Heart left ventricle (tissue), 16 donors: ENCODE results near the gene GPR176. TPM values are rescaled to one million over a fixed set of nuclear protein-coding genes. Genes with fewer than 3 reads are reported as not detected.

ENCODE experiments used
- ATAC-seq, 4 donors: fragments of 200-7000 bp; cut with Tn5 transposase; one replicate each; pipeline ENCODE4 v1.9.1; 2020 to 2022; ENCODE audit warnings: moderate library complexity in 4 of 4, mild to moderate bottlenecking in 3 of 4, moderate number of reproducible peaks in 1 of 4
- DNase-seq, 5 donors: peaks; one replicate each; pipeline ENCODE4 v3.0.0-alpha.2; 2020
- H3K27ac ChIP-seq, 12 donors: fragments of 200-600 bp; sonication (generic) in 4 of 12; one replicate each; pipeline versions ENCODE4 v1.5.0 to v1.8.0; 2016 to 2022; ENCODE audit warnings: mild to moderate bottlenecking in 2 of 12
- H3K27me3 ChIP-seq, 9 donors: fragments of 200-600 bp; sonication (generic) in 2 of 9; one replicate each; pipeline versions ENCODE4 v1.5.1 to v1.8.0; 2016 to 2022; ENCODE audit warnings: mild to moderate bottlenecking in 3 of 9
- H3K36me3 ChIP-seq, 9 donors: fragments of 200-600 bp; sonication (generic) in 2 of 9; one replicate each; pipeline versions ENCODE4 v1.5.0 to v1.8.0; 2018 to 2022; ENCODE audit warnings: mild to moderate bottlenecking in 2 of 9
- H3K4me1 ChIP-seq, 12 donors: fragments of 200-600 bp; sonication (generic) in 4 of 12; one replicate each; pipeline versions ENCODE4 v1.5.0 to v1.8.0; 2016 to 2022; ENCODE audit warnings: mild to moderate bottlenecking in 3 of 12
- H3K4me3 ChIP-seq, 12 donors: fragments of 200-600 bp; sonication (generic) in 4 of 12; one replicate each; pipeline versions ENCODE4 v1.5.0 to v1.8.0; 2017 to 2022; ENCODE audit warnings: mild to moderate bottlenecking in 9 of 12, moderate library complexity in 4 of 12
- H3K9me3 ChIP-seq, 12 donors: fragments of 200-600 bp; sonication (generic) in 4 of 12; one replicate each; pipeline versions ENCODE4 v1.5.0 to v1.8.0; 2016 to 2022; ENCODE audit warnings: mild to moderate bottlenecking in 1 of 12
- POLR2A ChIP-seq, 2 donors: fragments of 450-650 bp; IDR thresholded peaks; one replicate each; pipeline ENCODE4 v1.6.1; 2017; ENCODE audit warnings: antibody characterized with exemption in 2 of 2, mild to moderate bottlenecking in 2 of 2, moderate library complexity in 2 of 2
- WGBS, 4 donors: extraction: QIAGEN DNeasy Blood & Tissue Kit in 2 of 4; methylation state at CpG; one replicate each; pipeline versions ENCODE4 v1.1.5 to v1.1.7; 2013 to 2018; 5-methylcytosine and 5-hydroxymethylcytosine counted together
- intact Hi-C, 10 donors: fragments of 100-400 bp; cut with DNase I; formaldehyde crosslinking; loops; one replicate each; pipeline versions ENCODE4 v1.11.1 to v1.14.2; 2022
- long read RNA-seq, 3 donors: library from polyadenylated mRNA; unstranded; transcript quantifications; one replicate each; pipeline ENCODE4 v2.0.0, GENCODE V29; 2020 to 2021
- polyA plus RNA-seq, 2 donors: library from polyadenylated mRNA; stranded (reverse); fragments of 200-250 nt; gene quantifications; one replicate each; pipeline ENCODE4 v1.2.3, GENCODE V29; 2013
- total RNA-seq, 9 donors: library from RNA; depleted of rRNA in 2 of 9; stranded (reverse); fragments of >200 nt in 2 of 9; fragmentation: NEBNext Ultra II Directional in 3 of 9; extraction: Animal tissue kit (Norgen Biotek cat#: 25700) in 3 of 9; gene quantifications; one replicate each; pipeline versions ENCODE4 v1.1.0 to v1.2.4, GENCODE V29; 2016 to 2023
- TF ChIP-seq, protein P1 (sequence below), 12 donors: fragments of 200-600 bp; sonication (generic) in 4 of 12; IDR thresholded peaks; one replicate each; pipeline versions ENCODE4 v1.5.0 to v1.8.0; 2018 to 2022; ENCODE audit warnings: antibody characterized with exemption in 12 of 12, mild to moderate bottlenecking in 5 of 12
- donor health status: ischemic (EF 13 %, LVEDD 7.1; RV severe dilation, severe dysfunction).
- donor health status: healthy with polysubstance abuse.
- donor health status: DM: no; HTN: yes; CAD: no.
- donor health status: DM: no; HTN: no; CAD: no.
- donor health status: ischemic (EF 25% LVEDD 6.9; RV normal size, moderate dysfunction).
- donor health status: ischemic (EF 25% LVEDD 5.7; RV mildly dilated, moderate dysfunction).
- donor health status: healthy.
- donor health status: DM: yes; HTN: yes; CAD: no.
- donor health status: ischemic (EF 35%, LVEDD 5.7; RV mildly dilated, moderate dysfunction).
- donor health status: nonischemic (EF 11% LVEDD 7.7; RV severe dilation, severe dysfunction).
- donor health status: DM: yes; HTN: yes; CAD: no.
- donor health status: PGD.
- donor health status: ischemic (EF 29% LVEDD 5.4; RV normal size, mild dysfunction).
- donor health status: nonischemic (EF 23%, LVEDD 6.1; RV moderate dilation, normal function).

Gene GPR176
- total RNA-seq = 1 to 10 TPM; 1.2 to 4.3 (median 2.1) TPM
- 1 to 10 TPM; 1.1 to 2.6 TPM for polyA plus RNA-seq
- long read RNA-seq, donor 1, partial matches to known transcripts = 0 of 6 reads
- long read RNA-seq, donor 1, other reads (novel, unspliced or antisense) = 3 of 6 reads
- long read RNA-seq, donor 2, transcript GPR176-205 (3 exons, 2,816 nt) = major isoform, 5 of 10 reads
- long read RNA-seq, donor 2, partial matches to known transcripts = 0 of 10 reads
- long read RNA-seq, donor 2, other reads (novel, unspliced or antisense) = 5 of 10 reads
- long read RNA-seq, donor 3, partial matches to known transcripts = 0 of 10 reads
- long read RNA-seq, donor 3, other reads (novel, unspliced or antisense) = 7 of 10 reads

- peak in 3 of 4 donors; percentile 53 to 58 (median 55) for ATAC-seq
- peaks cover 7 to 41% (median 11%) of the 10 kb centered on the region in 9 donors for H3K27me3 ChIP-seq
- peak; percentile 33 to 74 (median 47) for DNase-seq
- H3K4me1 ChIP-seq = peaks cover 0 to 25% (median 13%) of the 10 kb centered on the region in 12 donors
- TF ChIP-seq, protein P1, sequence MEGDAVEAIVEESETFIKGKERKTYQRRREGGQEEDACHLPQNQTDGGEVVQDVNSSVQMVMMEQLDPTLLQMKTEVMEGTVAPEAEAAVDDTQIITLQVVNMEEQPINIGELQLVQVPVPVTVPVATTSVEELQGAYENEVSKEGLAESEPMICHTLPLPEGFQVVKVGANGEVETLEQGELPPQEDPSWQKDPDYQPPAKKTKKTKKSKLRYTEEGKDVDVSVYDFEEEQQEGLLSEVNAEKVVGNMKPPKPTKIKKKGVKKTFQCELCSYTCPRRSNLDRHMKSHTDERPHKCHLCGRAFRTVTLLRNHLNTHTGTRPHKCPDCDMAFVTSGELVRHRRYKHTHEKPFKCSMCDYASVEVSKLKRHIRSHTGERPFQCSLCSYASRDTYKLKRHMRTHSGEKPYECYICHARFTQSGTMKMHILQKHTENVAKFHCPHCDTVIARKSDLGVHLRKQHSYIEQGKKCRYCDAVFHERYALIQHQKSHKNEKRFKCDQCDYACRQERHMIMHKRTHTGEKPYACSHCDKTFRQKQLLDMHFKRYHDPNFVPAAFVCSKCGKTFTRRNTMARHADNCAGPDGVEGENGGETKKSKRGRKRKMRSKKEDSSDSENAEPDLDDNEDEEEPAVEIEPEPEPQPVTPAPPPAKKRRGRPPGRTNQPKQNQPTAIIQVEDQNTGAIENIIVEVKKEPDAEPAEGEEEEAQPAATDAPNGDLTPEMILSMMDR (IDR thresholded peaks at IDR 0.05) = no peak
- peak in 1 of 2 donors; percentile 16 for TF ChIP-seq POLR2A (IDR thresholded peaks at IDR 0.05)
- H3K9me3 ChIP-seq = peaks cover 0 to 4% (median 0%) of the 10 kb centered on the region in 12 donors
- no peaks in the 10 kb centered on the region for H3K36me3 ChIP-seq
- H3K4me3 ChIP-seq = peak within 1 kb of the TSS; percentile 47 to 84 (median 64)
- H3K27ac ChIP-seq = peak within 1 kb of the TSS; percentile 27 to 80 (median 70)
- intact Hi-C loops = loop anchor here in 1 of 10 donors (2.0 to 5.0 kb wide), 2 partner anchors 15 to 138 kb away; partner anchors contain the start of genes EIF2AK4 and FSIP1
- 1 to 4% (median 2%) methylated on average over 25 to 84 of the region's 84 CpGs for WGBS, 4 donors
These were observed at the start of gene GPR176 for GRCh38 chr15:39919748-39920509. GPR176 (minus strand) TSS chr15:39920266; CDS start chr15:39920026, 240 bp downstream.

- intact Hi-C loops = no loop called here
- ATAC-seq = no peak
- TF ChIP-seq, protein P1 (IDR thresholded peaks at IDR 0.05) = no peak
- no peak for TF ChIP-seq POLR2A (IDR thresholded peaks at IDR 0.05)
- H3K27me3 ChIP-seq = no peaks in the 10 kb centered on the region
- WGBS, 4 donors = 96 to 100% (median 98%) methylated on average over 2 of the region's 2 CpGs
- H3K27ac ChIP-seq = peak overlapping the region in 1 of 12 donors; percentile 48
- no peaks in the 10 kb centered on the region for H3K9me3 ChIP-seq
- H3K4me3 ChIP-seq = no peak overlapping the region
- DNase-seq = no peak
- peaks cover 0 to 87% (median 69%) of the 10 kb centered on the region in 9 donors for H3K36me3 ChIP-seq
- peaks cover 0 to 8% (median 0%) of the 10 kb centered on the region in 12 donors for H3K4me1 ChIP-seq
These were observed 48.9 kb upstream of the GPR176 start for GRCh38 chr15:39969002-39969394.

DNA sequence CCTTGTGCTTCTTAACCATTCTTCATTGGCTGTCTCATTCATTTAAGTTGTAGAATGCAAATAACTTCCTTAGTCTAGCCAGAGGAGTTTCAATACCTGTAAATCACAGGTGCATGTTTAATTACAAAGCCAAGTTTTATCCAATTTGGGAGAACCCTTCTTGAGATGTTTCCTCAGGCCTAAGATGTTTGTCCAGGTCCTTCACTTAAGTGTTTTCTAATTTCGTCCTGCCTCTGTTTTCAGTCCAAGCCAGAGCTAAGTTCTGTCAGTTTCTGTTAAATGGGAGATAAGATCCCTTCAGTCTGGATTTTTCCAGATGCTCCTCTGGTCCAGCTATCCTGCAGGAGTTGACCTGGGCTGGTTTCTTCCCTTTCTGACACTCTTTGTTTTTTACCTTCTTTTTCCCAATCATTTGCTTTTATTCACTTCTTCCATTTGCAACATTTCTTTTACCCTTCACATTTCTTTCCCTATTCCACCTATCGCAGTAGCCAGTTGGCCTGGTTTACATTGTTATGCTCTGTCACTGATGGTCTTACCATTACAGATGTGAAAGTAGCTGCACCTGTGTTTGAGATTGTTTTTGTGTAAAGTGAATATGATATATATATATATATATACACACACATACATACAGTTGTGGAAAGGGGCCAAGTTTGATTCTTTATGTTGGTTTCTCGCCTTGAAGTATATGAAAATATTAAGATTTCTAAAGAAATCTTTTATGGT, 48.4 kb upstream of the GPR176 start:
- no peak for TF ChIP-seq POLR2A (IDR thresholded peaks at IDR 0.05)
- TF ChIP-seq, protein P1 (IDR thresholded peaks at IDR 0.05) = no peak
- Histone ChIP-seq H3K4me1 (peaks cover 0 to 8% (median 0%) of the 10 kb centered on the region in 12 donors), H3K9me3 (no peaks in the 10 kb centered on the region), H3K27ac (no peak overlapping the region), H3K36me3 (peaks cover 0 to 87% (median 69%) of the 10 kb centered on the region in 9 donors), H3K4me3 (no peak overlapping the region), H3K27me3 (no peaks in the 10 kb centered on the region)
- DNase-seq (no peak), ATAC-seq (no peak)
- 81 to 97% (median 93%) methylated on average over 3 of the region's 3 CpGs for WGBS, 4 donors
- intact Hi-C loops = no loop called here
